Activated T-cell treated with anti-CD3 and anti-CD28 coated beads for 4 hours (primary cell): Measurements from ENCODE around the gene TMEM125.

Experiments
- DNase-seq: peaks from one replicate; pipeline ENCODE4 v3.0.0-alpha.2; 2020

Gene TMEM125

GRCh38 chr1:43313771-43314170 lies 44.0 kb downstream of the TMEM125 start:
- no peak for DNase-seq

DNA sequence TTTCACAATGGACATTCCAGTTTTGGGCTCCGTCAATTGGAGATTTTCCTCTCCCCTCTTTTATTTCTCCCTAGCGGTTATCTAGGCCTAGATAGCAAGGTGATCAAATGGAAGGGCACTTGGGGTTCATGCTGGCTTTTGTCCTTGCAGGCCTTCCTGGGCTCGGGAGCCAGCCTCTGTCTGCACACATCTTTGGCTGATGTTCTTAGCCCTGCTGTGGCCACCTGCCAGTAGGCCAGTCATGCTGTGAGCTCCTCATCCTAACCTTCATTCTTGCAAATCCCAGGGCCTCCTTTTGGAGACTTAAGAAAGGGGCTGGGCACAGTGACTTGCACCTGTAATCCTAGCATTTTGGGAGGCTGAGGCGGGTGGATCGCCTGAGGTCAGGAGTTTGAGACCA lies 44.5 kb downstream of the TMEM125 start:
- no peak for DNase-seq

DNA sequence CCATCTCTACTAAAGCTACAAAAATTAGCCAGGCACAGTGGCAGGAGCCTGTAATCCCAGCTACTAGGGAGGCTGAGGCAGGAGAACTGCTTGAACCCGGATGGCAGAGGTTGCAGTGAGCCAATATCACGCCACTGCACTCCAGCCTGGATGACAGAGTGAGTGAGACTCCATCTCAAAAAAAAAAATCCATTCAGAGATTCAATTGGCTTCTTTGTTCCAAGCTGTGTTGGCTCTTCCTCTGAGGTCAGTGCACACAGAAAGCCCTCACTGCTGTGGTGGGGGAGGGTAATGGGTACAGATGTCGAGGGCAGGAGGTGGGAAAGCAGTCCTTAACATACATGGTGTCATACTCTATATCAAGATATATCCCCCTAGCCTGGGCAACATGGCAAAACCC lies 45.7 kb downstream of the TMEM125 start:
- DNase-seq = no peak

- DNase-seq = no peak
These were observed 46.4 kb downstream of the TMEM125 start for GRCh38 chr1:43315963-43316737.

DNA sequence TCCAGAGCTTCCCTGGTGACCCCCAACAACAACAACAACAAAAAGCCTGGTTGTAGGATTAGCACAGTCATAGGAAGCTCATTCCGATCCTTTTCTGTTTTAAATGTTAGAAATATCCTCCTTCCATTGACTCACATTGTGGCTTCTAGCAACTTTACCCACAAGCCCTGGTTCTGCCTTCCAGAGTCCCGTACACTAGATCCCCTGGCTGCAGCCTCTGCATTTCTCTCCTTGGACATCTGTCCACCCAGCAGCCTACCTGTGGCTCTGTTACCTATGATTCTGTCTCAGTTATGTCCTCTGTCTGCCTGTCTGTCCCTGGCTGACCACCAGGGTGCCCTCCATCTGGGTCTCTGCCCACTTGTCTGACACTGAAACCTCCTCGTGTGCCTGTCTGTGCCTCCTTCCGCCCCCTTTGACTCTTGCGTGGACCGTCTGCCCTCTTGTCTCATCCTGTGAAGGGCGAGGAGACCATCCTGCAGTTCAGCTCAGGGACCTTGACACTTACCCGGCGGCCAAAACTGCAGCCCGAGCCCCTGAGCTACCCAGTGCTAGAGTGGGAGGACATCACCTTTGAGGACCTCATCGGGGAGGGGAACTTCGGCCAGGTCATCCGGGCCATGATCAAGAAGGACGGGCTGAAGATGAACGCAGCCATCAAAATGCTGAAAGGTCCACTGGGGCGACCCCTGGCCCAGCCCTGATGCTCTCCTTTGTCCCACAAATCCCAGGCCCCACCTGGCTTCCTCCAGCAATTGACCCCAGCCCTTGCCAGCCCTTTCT lies 47.1 kb downstream of the TMEM125 start:
- DNase-seq = no peak

DNA sequence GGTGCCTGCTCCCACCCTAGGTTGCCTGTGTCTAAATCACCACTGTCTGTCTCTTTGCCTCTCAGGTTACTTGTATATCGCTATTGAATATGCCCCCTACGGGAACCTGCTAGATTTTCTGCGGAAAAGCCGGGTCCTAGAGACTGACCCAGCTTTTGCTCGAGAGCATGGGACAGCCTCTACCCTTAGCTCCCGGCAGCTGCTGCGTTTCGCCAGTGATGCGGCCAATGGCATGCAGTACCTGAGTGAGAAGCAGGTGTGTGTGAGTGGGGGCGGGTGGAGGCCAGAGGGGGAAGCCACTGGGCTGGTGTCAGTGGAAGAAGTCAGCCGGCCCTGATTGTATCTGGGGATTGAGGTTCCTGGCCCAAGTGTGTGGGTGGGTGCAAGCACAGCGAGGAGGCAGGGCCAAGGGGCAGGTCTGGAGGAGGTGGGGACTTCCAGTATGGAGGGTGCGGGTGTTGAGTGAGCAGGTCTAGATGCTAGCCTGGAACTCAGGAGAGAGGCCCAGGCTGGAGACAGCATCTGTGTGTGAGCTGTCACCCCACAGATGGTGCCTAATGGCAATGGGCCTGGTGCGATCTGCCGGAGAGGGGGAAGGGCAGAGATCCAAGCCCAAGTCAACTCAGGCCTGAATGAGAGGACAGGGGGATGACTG lies 48.2 kb downstream of the TMEM125 start:
- DNase-seq = no peak

DNA sequence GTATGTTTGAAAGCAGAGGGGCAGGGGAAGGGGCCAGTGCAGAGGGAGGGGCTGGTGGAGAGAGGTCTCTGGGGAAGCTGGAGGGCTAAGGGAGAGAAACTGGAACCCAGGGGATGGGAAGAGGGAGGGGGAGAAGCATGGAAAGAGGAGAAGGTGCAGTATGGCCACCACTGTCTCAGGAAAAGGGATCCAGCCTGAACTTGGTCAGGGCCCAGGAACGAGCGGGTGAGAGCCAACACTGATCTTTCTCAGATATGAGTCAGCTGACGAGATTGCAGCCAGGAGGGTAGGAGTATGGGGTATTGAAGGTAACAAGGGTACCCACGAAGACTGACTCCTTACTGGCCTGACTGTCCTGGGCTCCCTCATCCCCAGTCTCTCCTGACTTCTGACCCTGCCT lies 49.0 kb downstream of the TMEM125 start:
- DNase-seq = no peak

DNA sequence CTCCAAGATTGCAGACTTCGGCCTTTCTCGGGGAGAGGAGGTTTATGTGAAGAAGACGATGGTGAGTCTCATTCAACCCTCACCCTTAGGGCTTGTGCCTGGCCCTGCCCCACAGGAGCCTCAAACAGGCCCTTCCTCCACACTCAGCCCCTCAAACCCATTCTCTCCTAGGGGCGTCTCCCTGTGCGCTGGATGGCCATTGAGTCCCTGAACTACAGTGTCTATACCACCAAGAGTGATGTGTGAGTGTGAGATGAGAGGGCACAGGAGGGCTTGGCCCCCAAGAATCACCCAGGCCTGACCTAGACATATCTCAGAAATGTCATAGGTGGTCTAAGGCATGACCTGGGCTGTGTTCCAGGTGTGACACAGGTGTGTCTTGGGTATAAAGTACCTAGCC lies 49.5 kb downstream of the TMEM125 start:
- DNase-seq = no peak

DNA sequence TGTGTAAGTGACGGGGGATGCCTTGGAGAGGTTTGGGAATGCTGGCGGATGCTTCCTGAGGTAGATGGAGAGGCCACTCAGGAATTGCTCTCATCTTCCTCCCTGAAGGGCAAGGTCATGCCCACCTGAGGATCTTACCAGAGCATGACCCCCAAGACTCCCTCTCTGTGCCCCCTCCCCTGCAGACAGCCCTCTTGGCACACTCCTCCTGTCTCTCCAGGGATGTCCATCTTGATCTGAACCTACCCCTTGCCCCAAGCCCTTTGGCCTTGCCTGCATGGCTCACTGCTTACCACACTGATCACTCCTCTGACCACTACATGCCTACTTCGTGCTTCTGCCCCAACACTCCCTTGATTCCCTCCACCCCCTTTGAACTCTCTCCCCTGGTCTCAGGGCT lies 50.0 kb downstream of the TMEM125 start:
- no peak for DNase-seq

DNA sequence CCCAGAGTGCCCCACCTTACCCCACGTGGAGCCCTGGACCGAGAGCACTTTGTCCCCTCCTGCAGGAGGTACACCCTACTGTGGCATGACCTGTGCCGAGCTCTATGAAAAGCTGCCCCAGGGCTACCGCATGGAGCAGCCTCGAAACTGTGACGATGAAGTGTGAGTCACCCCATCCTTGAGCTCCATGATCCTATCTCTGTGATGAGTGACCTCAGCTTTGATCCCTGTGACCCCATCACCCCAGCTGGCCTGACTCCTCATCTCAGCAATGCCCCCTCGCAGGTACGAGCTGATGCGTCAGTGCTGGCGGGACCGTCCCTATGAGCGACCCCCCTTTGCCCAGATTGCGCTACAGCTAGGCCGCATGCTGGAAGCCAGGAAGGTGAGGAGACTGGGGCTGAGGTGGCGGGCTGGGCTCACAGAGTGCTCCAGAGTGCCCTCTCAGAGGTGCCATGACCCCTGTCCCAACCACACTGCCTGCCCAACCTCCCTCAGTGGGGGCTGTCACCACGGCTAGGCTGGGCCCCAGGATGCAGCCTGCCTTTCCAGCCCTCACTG lies 51.6 kb downstream of the TMEM125 start:
- no peak for DNase-seq

- DNase-seq = no peak
These were observed 52.7 kb downstream of the TMEM125 start for GRCh38 chr1:43322506-43322905.
